Neural cell (in vitro differentiated cells): ENCODE data around the gene CEP89. TPM values are rescaled to one million over a fixed set of nuclear protein-coding genes. Genes with fewer than 3 reads are reported as not detected.

Experiments used
- H2AFZ ChIP-seq: fragments of 200-600, 300-800 bp; sonication (generic), shearing (Covaris generic); 2 replicates; pipeline ENCODE4 v1.6.0; 2014; ENCODE audit warnings: low read depth, mild to moderate bottlenecking, antibody characterized with exemption, low read length, moderate library complexity
- H3F3A ChIP-seq: fragments of 200-600 bp; shearing (Covaris generic); 2 replicates; pipeline ENCODE4 v1.6.1; 2016; ENCODE audit warnings: mild to moderate bottlenecking, moderate library complexity, mixed read lengths, antibody characterized with exemption, low read length; ENCODE audit not compliant: insufficient read depth, poor library complexity, severe bottlenecking
- H3K27ac ChIP-seq: fragments of 200-600, 300-800 bp; sonication (generic), shearing (Covaris generic); 2 replicates; pipeline ENCODE4 v1.5.1; 2014; ENCODE audit warnings: mild to moderate bottlenecking, low read length, moderate library complexity
- H3K27me3 ChIP-seq: fragments of 300-800, 200-600 bp; sonication (generic), shearing (Covaris generic); 2 replicates; pipeline ENCODE4 v1.6.0; 2014; ENCODE audit warnings: mild to moderate bottlenecking, low read depth, low read length, moderate library complexity; ENCODE audit not compliant: insufficient read depth
- H3K36me3 ChIP-seq: fragments of 300-800, 200-600 bp; sonication (generic), shearing (Covaris generic); 2 replicates; pipeline ENCODE4 v1.5.1; 2014; ENCODE audit warnings: mild to moderate bottlenecking, antibody characterized with exemption, low read length, moderate library complexity; ENCODE audit not compliant: insufficient read depth
- H3K4me2 ChIP-seq: fragments of 300-800, 200-600 bp; sonication (generic), shearing (Covaris generic); 2 replicates; pipeline ENCODE4 v1.6.0; 2014; ENCODE audit warnings: mild to moderate bottlenecking, low read length
- H3K4me3 ChIP-seq: fragments of 300-800, 200-600 bp; sonication (generic), shearing (Covaris generic); 2 replicates; pipeline ENCODE4 v1.5.1; 2014; ENCODE audit warnings: mild to moderate bottlenecking, low read length, moderate library complexity
- H3K79me2 ChIP-seq: fragments of 200-600 bp; shearing (Covaris generic); replicated peaks from 2 replicates; pipeline ENCODE4 v1.6.0; 2014; ENCODE audit warnings: mild to moderate bottlenecking, low read length, moderate library complexity; ENCODE audit not compliant: insufficient read depth
- H3K9ac ChIP-seq: fragments of 300-800, 200-600 bp; sonication (generic), shearing (Covaris generic); 2 replicates; pipeline ENCODE4 v1.6.1; 2016; ENCODE audit warnings: mild to moderate bottlenecking, low read length, mixed read lengths
- H3K9me2 ChIP-seq: fragments of 200-600 bp; shearing (Covaris generic); 2 replicates; pipeline ENCODE4 v1.6.1; 2016; ENCODE audit warnings: mild to moderate bottlenecking, low read length, mixed read lengths; ENCODE audit not compliant: insufficient read depth
- H3K9me3 ChIP-seq: fragments of 200-600, 300-800 bp; sonication (generic), shearing (Covaris generic); 2 replicates; pipeline ENCODE4 v1.6.1; 2016; ENCODE audit warnings: mild to moderate bottlenecking, mixed run types, low read length, moderate library complexity, mixed read lengths
- H4K20me1 ChIP-seq: fragments of 200-600 bp; shearing (Covaris generic); 2 replicates; pipeline ENCODE4 v1.6.1; 2016; ENCODE audit warnings: mild to moderate bottlenecking, mixed run types; ENCODE audit not compliant: insufficient read depth
- CTCF ChIP-seq: fragments of 450-650 bp; IDR thresholded peaks from 2 replicates; pipeline ENCODE4 v1.5.1; 2014; ENCODE audit warnings: antibody characterized with exemption, mild to moderate bottlenecking, moderate library complexity; ENCODE audit not compliant: poor library complexity, severe bottlenecking
- EP300 ChIP-seq: fragments of 450-650 bp; conservative IDR thresholded peaks from 2 replicates; pipeline ENCODE4 v1.6.1; 2014; ENCODE audit warnings: antibody characterized with exemption, mild to moderate bottlenecking, moderate library complexity; ENCODE audit not compliant: poor library complexity, severe bottlenecking
- EZH2 ChIP-seq: fragments of 200-600, 300-800 bp; shearing (Covaris generic), sonication (generic); IDR thresholded peaks from 2 replicates; pipeline ENCODE4 v1.6.1; 2014; ENCODE audit warnings: antibody characterized with exemption, low read length, borderline replicate concordance, mild to moderate bottlenecking; ENCODE audit not compliant: insufficient read depth, poor library complexity, severe bottlenecking
- MXI1 ChIP-seq: fragments of 450-650 bp; conservative IDR thresholded peaks from 2 replicates; pipeline ENCODE4 v1.6.1; 2014; ENCODE audit warnings: antibody characterized with exemption, mild to moderate bottlenecking; ENCODE audit not compliant: poor library complexity, severe bottlenecking
- POLR2AphosphoS5 ChIP-seq: IDR thresholded peaks from 2 replicates; pipeline ENCODE4 v1.6.1; 2012
- RAD21 ChIP-seq: fragments of 450-650 bp; conservative IDR thresholded peaks from 2 replicates; pipeline ENCODE4 v1.6.1; 2014; ENCODE audit warnings: antibody characterized with exemption, mild to moderate bottlenecking, moderate library complexity
- REST ChIP-seq: IDR thresholded peaks from 2 replicates; pipeline ENCODE4 v1.6.1; 2012; ENCODE audit warnings: borderline replicate concordance
- SMC3 ChIP-seq: fragments of 450-650 bp; conservative IDR thresholded peaks from 2 replicates; pipeline ENCODE4 v1.6.1; 2014; ENCODE audit warnings: antibody characterized with exemption, mild to moderate bottlenecking, moderate library complexity; ENCODE audit not compliant: poor library complexity
- TAF1 ChIP-seq: IDR thresholded peaks from 2 replicates; pipeline ENCODE4 v1.6.1; 2012; ENCODE audit warnings: low read depth
- polyA plus RNA-seq: library from polyadenylated mRNA; depleted of rRNA; stranded (reverse); fragments of >200 nt; gene quantifications from 2 replicates; pipeline ENCODE4 v1.2.3, GENCODE V29; 2014

CEP89 gene
- polyA plus RNA-seq, 1 donor from 2014 or later, result 24.1 TPM

- Histone ChIP-seq H4K20me1 (no peaks in the 10 kb centered on the region), H3K9ac (no peak overlapping the region), H3F3A (no peaks in the 10 kb centered on the region), H3K9me2 (no peaks in the 10 kb centered on the region), H3K4me3 (no peak overlapping the region), H3K9me3 (no peaks in the 10 kb centered on the region), H3K79me2 (no peaks in the 10 kb centered on the region), H2AFZ (no peak overlapping the region), H3K27ac (no peak overlapping the region), H3K36me3 (no peaks in the 10 kb centered on the region), H3K27me3 (no peaks in the 10 kb centered on the region), H3K4me2 (no peak overlapping the region)
- TF ChIP-seq REST, result no peak
- TF ChIP-seq MXI1, result no peak
- TF ChIP-seq SMC3, result no peak
Measured at GRCh38 chr19:33000910-33001309, 29.2 kb upstream of the CEP89 start.

GRCh38 chr19:33000510-33000909 lies 28.8 kb upstream of the CEP89 start:
- Histone ChIP-seq H3K79me2 (no peaks in the 10 kb centered on the region), H3F3A (no peaks in the 10 kb centered on the region), H3K36me3 (no peaks in the 10 kb centered on the region), H3K4me2 (no peak overlapping the region), H3K27ac (no peak overlapping the region), H4K20me1 (no peaks in the 10 kb centered on the region), H3K9me2 (no peaks in the 10 kb centered on the region), H3K27me3 (no peaks in the 10 kb centered on the region), H3K9me3 (no peaks in the 10 kb centered on the region), H3K4me3 (no peak overlapping the region), H2AFZ (no peak overlapping the region), H3K9ac (no peak overlapping the region)
- TF ChIP-seq CTCF (no peak), SMC3 (no peak), POLR2AphosphoS5 (no peak), EP300 (no peak), TAF1 (no peak), EZH2 (no peak), MXI1 (no peak), REST (no peak), RAD21 (no peak)
